HepG2 (cell line): ENCODE data around the gene UTS2R. TPM values are rescaled to one million over a fixed set of nuclear protein-coding genes. Genes with fewer than 3 reads are reported as not detected.

Source experiments
- ATAC-seq: fragments of 200-7000 bp; cut with Tn5 transposase; 3 replicates; pipeline ENCODE4 v1.9.1; 2020; ENCODE audit warnings: mild to moderate bottlenecking, moderate library complexity
- BruUV-seq: library from RNA; stranded (reverse); fragments of 400-500 nt; replicated peaks from 2 replicates; lab custom pipeline; 2021; lab: Mats Ljungman, UMichigan
- CTCF ChIA-PET: fragments of 300-600 bp; formaldehyde crosslinking; extraction: SDS; loops from one replicate; lab custom pipeline; 2021; ENCODE audit warnings: low total read pairs, inconsistent platforms, low intra/inter-chr PET ratio; lab: Yijun Ruan, JAX
- POLR2A ChIA-PET: fragments of 350-600 bp; sonication (Branson Sonifier 250); formaldehyde crosslinking; loops from one replicate; lab custom pipeline; 2020; ENCODE audit warnings: antibody characterized with exemption, inconsistent platforms; lab: Yijun Ruan, JAX
- DNase-seq: peaks from one replicate; pipeline ENCODE4 v3.0.0-alpha.2; 2015; ENCODE audit warnings: low spot score
- FAIRE-seq: peaks from 3 replicates; lab custom pipeline; 2011; peaks lifted over from hg19 to GRCh38; lab: Jason Lieb, UNC
- H2AFZ ChIP-seq: one replicate; pipeline ENCODE4 v1.6.1; 2011; ENCODE audit warnings: low read length, inconsistent platforms
- H3K27ac ChIP-seq: fragments of 300-600 bp; 3 replicates; pipeline ENCODE4 v1.8.0; 2011; ENCODE audit warnings: mixed run types, mild to moderate bottlenecking, mixed read lengths, low read length, inconsistent platforms; ENCODE audit not compliant: insufficient read depth; ENCODE audit errors: extremely low read length
- H3K27me3 ChIP-seq, 2 experiments: fragments of 200-600 bp in 1 of 2; 2 replicates in 1 of 2; 3 replicates in 1 of 2; pipeline versions ENCODE4 v1.6.0 to v1.8.0; 2011; ENCODE audit warnings: low read length in 2 of 2, mild to moderate bottlenecking in 2 of 2, moderate library complexity in 2 of 2, inconsistent platforms in 1 of 2; ENCODE audit not compliant: insufficient read depth in 2 of 2, control insufficient read depth in 1 of 2
- H3K36me3 ChIP-seq, 2 experiments: fragments of 200-600 bp in 1 of 2; replicated peaks in 1 of 2; 2 replicates in 1 of 2; 3 replicates in 1 of 2; pipeline versions ENCODE4 v1.5.1 to v1.8.0; 2011; ENCODE audit warnings: low read length in 2 of 2, inconsistent platforms in 1 of 2; ENCODE audit not compliant: insufficient read depth in 2 of 2, control insufficient read depth in 1 of 2
- H3K4me1 ChIP-seq: 2 replicates; pipeline ENCODE4 v1.5.1; 2012; ENCODE audit warnings: low read length, inconsistent platforms; ENCODE audit not compliant: insufficient read depth
- H3K4me2 ChIP-seq: 2 replicates; pipeline ENCODE4 v1.6.0; 2011; ENCODE audit warnings: low read depth, low read length, inconsistent platforms
- H3K4me3 ChIP-seq, 3 experiments: fragments of 200-600 bp in 1 of 3; sonication (generic), shearing (Covaris generic) in 1 of 3; replicated peaks in 1 of 3; 2 replicates each; pipeline ENCODE4 v1.5.1; 2011 to 2016; ENCODE audit warnings: low read length in 3 of 3, inconsistent platforms in 2 of 3, low read depth in 2 of 3, mild to moderate bottlenecking in 2 of 3, control low read depth in 1 of 3, mixed read lengths in 1 of 3; ENCODE audit not compliant: insufficient read depth in 1 of 3
- H3K79me2 ChIP-seq: one replicate; pipeline ENCODE4 v1.6.1; 2011; ENCODE audit warnings: low read length, inconsistent platforms; ENCODE audit not compliant: insufficient read depth
- H3K9ac ChIP-seq: 2 replicates; pipeline ENCODE4 v1.6.0; 2011; ENCODE audit warnings: mild to moderate bottlenecking, low read depth, low read length, inconsistent platforms; ENCODE audit not compliant: insufficient read depth
- H3K9me3 ChIP-seq: 2 replicates; pipeline ENCODE4 v1.5.1; 2012; ENCODE audit warnings: mild to moderate bottlenecking, low read length
- H4K20me1 ChIP-seq: 2 replicates; pipeline ENCODE4 v1.6.0; 2011; ENCODE audit warnings: inconsistent platforms, mild to moderate bottlenecking, low read length, moderate library complexity; ENCODE audit not compliant: insufficient read depth
- BORCS8-MEF2B ChIP-seq: sonication (generic); formaldehyde crosslinking; IDR thresholded peaks from 2 replicates; pipeline ENCODE4 v1.8.0; 2022; ENCODE audit warnings: mild to moderate bottlenecking, missing genetic modification reagents
- CENPX ChIP-seq: sonication (generic); formaldehyde crosslinking; IDR thresholded peaks from 2 replicates; pipeline ENCODE4 v1.9.0; 2021; ENCODE audit warnings: mild to moderate bottlenecking, missing genetic modification reagents, moderate library complexity
- NCOA2 ChIP-seq: sonication (generic); formaldehyde crosslinking; IDR thresholded peaks from 2 replicates; pipeline ENCODE4 v1.8.0; 2022; ENCODE audit warnings: inconsistent platforms
- SIX4 ChIP-seq: sonication (generic); formaldehyde crosslinking; IDR thresholded peaks from 2 replicates; pipeline ENCODE4 v1.4.0; 2020; ENCODE audit warnings: missing genetic modification reagents
- ZBTB7B ChIP-seq: sonication (generic); formaldehyde crosslinking; IDR thresholded peaks from 2 replicates; pipeline ENCODE4 v1.4.0; 2020; ENCODE audit warnings: missing genetic modification reagents
- ZNF317 ChIP-seq: sonication (generic); formaldehyde crosslinking; IDR thresholded peaks from 2 replicates; pipeline ENCODE4 v1.5.0; 2020; ENCODE audit warnings: mild to moderate bottlenecking, missing genetic modification reagents
- ZNF501 ChIP-seq: sonication (generic); formaldehyde crosslinking; IDR thresholded peaks from 2 replicates; pipeline ENCODE4 v1.5.1; 2020; ENCODE audit warnings: mild to moderate bottlenecking, moderate library complexity, missing genetic modification reagents
- WGBS: methylation state at CpG from one replicate; pipeline ENCODE4 v1.1.6; 2017; ENCODE audit warnings: low lambda C conversion rate; 5-methylcytosine and 5-hydroxymethylcytosine counted together
- in situ Hi-C: cut with HindIII; loops from 2 replicates; pipeline ENCODE4 v1.10.0; 2017; ENCODE audit warnings: low pct_unique_long_range_greater_than_20kb; ENCODE audit not compliant: extremely low pct_ligation_motif_present
- intact Hi-C: fragments of 100-400 bp; cut with micrococcal nuclease; formaldehyde crosslinking; loops from one replicate; pipeline ENCODE4 v1.10.0; 2022; ENCODE audit not compliant: unreplicated experiment
- polyA plus RNA-seq, 8 experiments: library from polyadenylated mRNA; depleted of rRNA in 3 of 8; stranded (reverse) in 7 of 8; unstranded in 1 of 8; fragments of >200 nt; fragmentation: Illumina TruSeq in 4 of 8; extraction: Trizol in 4 of 8; gene quantifications; 2 replicates each; pipeline versions ENCODE4 v1.2.1 to v1.2.3, GENCODE V29; 2011 to 2016; ENCODE audit warnings: low read depth in 4 of 8, missing spikeins in 1 of 8, mixed read lengths in 1 of 8; ENCODE audit not compliant: insufficient read depth in 1 of 8
- total RNA-seq, 5 experiments: library from RNA; depleted of rRNA; stranded (reverse); fragments of >200 nt; fragmentation: Illumina TruSeq; extraction: Trizol; gene quantifications; 2 replicates each; pipeline ENCODE4 v1.2.3, GENCODE V29; 2016; ENCODE audit warnings: low read depth in 1 of 5
- TF ChIP-seq, protein P1 (sequence below): sonication (generic); formaldehyde crosslinking; IDR thresholded peaks from 2 replicates; pipeline ENCODE4 v1.5.0; 2020; ENCODE audit warnings: mild to moderate bottlenecking, missing genetic modification reagents

Gene UTS2R
- total and polyA plus RNA-seq, 2 of the 13 experiments (the other 11 are each of a cell fraction or from before 2014, with no cell fraction given), result 0.13 to 0.15 TPM

- FAIRE-seq (no peak), ATAC-seq (no peak), DNase-seq (no peak)
- H4K20me1 ChIP-seq, result no peaks in the 10 kb centered on the region
- H3K4me1 ChIP-seq, result peaks cover 94% of the 10 kb centered on the region
- no peaks in the 10 kb centered on the region for H3K27me3 ChIP-seq
- ChIA-PET POLR2A (interaction anchor here (0.7 to 2.2 kb wide), 8 partner anchors 10 to 195 kb away, joined by 3 to 8 read pairs (median 4); no protein-coding TSS in a partner anchor), CTCF (interaction anchor here (1.7 kb wide), 1 partner anchor 206 kb away, joined by 5 read pairs; no protein-coding TSS in a partner anchor)
- peak overlapping the region; percentile 44 for H3K9ac ChIP-seq
- TF ChIP-seq NCOA2 (CRISPR knock-in tag) (0 out of 2 replicates have a peak, but pooled peaks have one; percentile 13), SIX4 (CRISPR knock-in tag) (no peak), BORCS8-MEF2B (CRISPR knock-in tag) (no peak), ZBTB7B (CRISPR knock-in tag) (0 out of 2 replicates have a peak, but pooled peaks have one; percentile 8), CENPX (CRISPR knock-in tag) (no peak), ZNF317 (0 out of 2 replicates have a peak, but pooled peaks have one; percentile 41), ZNF501 (CRISPR knock-in tag) (0 out of 2 replicates have a peak, but pooled peaks have one; percentile 21)
- TF ChIP-seq, protein P1, sequence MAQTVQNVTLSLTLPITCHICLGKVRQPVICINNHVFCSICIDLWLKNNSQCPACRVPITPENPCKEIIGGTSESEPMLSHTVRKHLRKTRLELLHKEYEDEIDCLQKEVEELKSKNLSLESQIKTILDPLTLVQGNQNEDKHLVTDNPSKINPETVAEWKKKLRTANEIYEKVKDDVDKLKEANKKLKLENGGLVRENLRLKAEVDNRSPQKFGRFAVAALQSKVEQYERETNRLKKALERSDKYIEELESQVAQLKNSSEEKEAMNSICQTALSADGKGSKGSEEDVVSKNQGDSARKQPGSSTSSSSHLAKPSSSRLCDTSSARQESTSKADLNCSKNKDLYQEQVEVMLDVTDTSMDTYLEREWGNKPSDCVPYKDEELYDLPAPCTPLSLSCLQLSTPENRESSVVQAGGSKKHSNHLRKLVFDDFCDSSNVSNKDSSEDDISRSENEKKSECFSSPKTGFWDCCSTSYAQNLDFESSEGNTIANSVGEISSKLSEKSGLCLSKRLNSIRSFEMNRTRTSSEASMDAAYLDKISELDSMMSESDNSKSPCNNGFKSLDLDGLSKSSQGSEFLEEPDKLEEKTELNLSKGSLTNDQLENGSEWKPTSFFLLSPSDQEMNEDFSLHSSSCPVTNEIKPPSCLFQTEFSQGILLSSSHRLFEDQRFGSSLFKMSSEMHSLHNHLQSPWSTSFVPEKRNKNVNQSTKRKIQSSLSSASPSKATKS (CRISPR knock-in tag), result peak; percentile 30; the same call in 1 of the 2 replicates
- peak overlapping the region; percentile 58 for H3K4me2 ChIP-seq
- H2AFZ ChIP-seq, result no peak overlapping the region
- 67% methylated on average over 11 of the region's 11 CpGs for WGBS
- H3K4me3 ChIP-seq, result peak overlapping the region in 1 of 3 experiments; percentile 19; a peak in 2 of 6 replicates
- no peaks in the 10 kb centered on the region for H3K36me3 ChIP-seq
- peaks cover 17% of the 10 kb centered on the region for H3K79me2 ChIP-seq
- H3K27ac ChIP-seq, result peak overlapping the region; percentile 28
- in situ Hi-C loops (no loop called here), intact Hi-C loops (no loop called here)
- H3K9me3 ChIP-seq, result no peaks in the 10 kb centered on the region
- BruUV-seq, result no TSS peak
These were observed 22.7 kb upstream of the UTS2R start for GRCh38 chr17:82348866-82349265.
